LNCaP clone FGC (cell line): ENCODE results near the gene ZNF302.
A peak's percentile ranks its signal among the peaks of the same experiment; 100 is the strongest.

Experiments used
- DNase-seq: peaks from one replicate; pipeline ENCODE4 v3.0.0-alpha.2; 2011; ENCODE audit warnings: low read depth
- H3K4me3 ChIP-seq: 2 replicates; pipeline ENCODE4 v1.5.1; 2011; ENCODE audit warnings: mild to moderate bottlenecking, low read depth, low read length, control low read depth
- CTCF ChIP-seq: IDR thresholded peaks from 2 replicates; pipeline ENCODE4 v1.5.1; 2012; ENCODE audit warnings: mild to moderate bottlenecking; ENCODE audit not compliant: control insufficient read depth, insufficient read depth; ENCODE audit errors: extremely low read depth

Gene ZNF302

DNA sequence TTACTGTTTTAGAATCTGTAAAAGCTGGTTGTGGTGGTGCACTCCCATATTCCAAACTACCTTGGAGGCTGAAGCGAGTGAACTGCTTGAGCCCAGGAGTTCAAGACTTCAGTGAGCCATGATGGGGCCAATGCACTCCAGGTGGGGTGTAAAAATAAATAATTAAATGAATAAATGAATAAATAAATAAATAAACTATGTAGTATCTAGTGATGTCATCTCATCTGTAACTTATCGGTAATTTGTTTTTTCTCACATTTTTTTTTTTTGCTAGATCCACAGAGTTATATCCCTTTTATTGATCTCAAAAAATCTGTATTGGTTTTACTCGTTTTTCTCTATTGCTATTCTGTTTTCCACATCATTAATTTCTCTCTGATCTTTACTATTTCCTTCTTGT, 5.5 kb upstream of the ZNF302 start:
- TF ChIP-seq CTCF, result no peak
- no peak overlapping the region for H3K4me3 ChIP-seq
- DNase-seq, result no peak

DNA sequence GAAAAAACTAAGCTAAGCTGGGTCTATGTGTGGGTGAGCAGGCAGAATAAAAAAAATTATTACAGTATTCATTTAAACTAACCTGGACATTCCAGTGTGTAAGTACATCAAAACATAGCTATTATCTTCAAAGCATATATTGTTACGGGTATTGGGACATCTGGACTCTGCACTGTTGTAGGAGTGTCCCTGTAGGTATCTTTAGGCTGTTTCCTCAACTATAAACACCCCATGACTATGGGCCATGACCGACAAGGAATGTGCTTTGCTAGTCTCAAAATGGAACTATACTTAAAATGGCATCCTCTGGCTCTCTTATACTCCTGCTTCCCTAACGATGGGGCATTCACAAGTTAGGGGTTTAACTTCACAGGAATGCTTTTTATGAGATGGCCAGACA, 3.9 kb upstream of the ZNF302 start:
- no peak for TF ChIP-seq CTCF
- no peak for DNase-seq
- H3K4me3 ChIP-seq, result no peak overlapping the region

DNA sequence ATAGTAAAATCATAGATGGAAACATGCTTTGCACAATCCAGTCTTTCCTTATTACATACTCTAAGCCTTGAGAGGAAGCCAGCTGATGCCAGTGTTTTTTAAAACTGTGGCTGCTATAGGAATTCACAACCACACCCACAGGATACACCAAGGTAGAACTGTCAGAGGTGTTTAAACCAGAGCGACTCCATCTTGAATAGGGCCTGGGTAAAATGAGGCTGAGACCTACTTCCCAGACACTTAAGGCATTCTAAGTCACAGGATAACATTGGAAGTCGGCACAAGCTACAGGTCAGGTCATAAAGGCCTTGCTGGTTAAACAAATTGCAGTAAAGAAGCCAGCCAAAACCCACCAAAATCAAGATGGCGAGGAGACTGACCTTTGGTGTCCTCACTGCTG, 2.2 kb upstream of the ZNF302 start:
- H3K4me3 ChIP-seq, result no peak overlapping the region
- DNase-seq, result no peak
- no peak for TF ChIP-seq CTCF

- DNase-seq, result no peak
- no peak overlapping the region for H3K4me3 ChIP-seq
- no peak for TF ChIP-seq CTCF
Observed at GRCh38 chr19:34675919-34676318, 1.6 kb upstream of the ZNF302 start.

GRCh38 chr19:34676697-34677385, 637 bp upstream of the ZNF302 start, which contains the start of gene SCGB2B2:
Gene SCGB2B2 (minus strand): TSS chr19:34677159. CDS start chr19:34594563, 82,596 bp downstream.
- DNase-seq, result peak; percentile 30
- H3K4me3 ChIP-seq, result peak within 1 kb of the TSS; percentile 72

GRCh38 chr19:34678085-34678412, 571 bp downstream of the ZNF302 start:
- DNase-seq, result no peak
- peak overlapping the region; percentile 72 for H3K4me3 ChIP-seq
- TF ChIP-seq CTCF, result no peak

More at GRCh38 chr19:34676697-34677385, 637 bp upstream of the ZNF302 start, which contains the start of gene SCGB2B2:
- TF ChIP-seq CTCF, result no peak

- H3K4me3 ChIP-seq, result peak overlapping the region; percentile 72
- no peak for TF ChIP-seq CTCF
- DNase-seq, result no peak
Observed at GRCh38 chr19:34678421-34678820, 943 bp downstream of the ZNF302 start.
